Lower lobe of right lung (tissue), 2 donors: ENCODE measurements around the gene TRPC4. TPM values are rescaled to one million over a fixed set of nuclear protein-coding genes. Genes with fewer than 3 reads are reported as not detected.

ENCODE experiments used
- ATAC-seq, 2 donors: fragments of 200-7000 bp; cut with Tn5 transposase; one replicate each; pipeline ENCODE4 v1.9.1; 2020 to 2022; ENCODE audit warnings: mild to moderate bottlenecking in 2 of 2, moderate library complexity in 2 of 2
- DNase-seq: peaks from one replicate; pipeline ENCODE4 v3.0.0-alpha.2; 2020
- H3K27ac ChIP-seq: fragments of 200-600 bp; one replicate; pipeline ENCODE4 v1.8.0; 2022
- H3K27me3 ChIP-seq: fragments of 200-600 bp; one replicate; pipeline ENCODE4 v1.8.0; 2022; ENCODE audit warnings: low read depth
- H3K36me3 ChIP-seq: fragments of 200-600 bp; one replicate; pipeline ENCODE4 v1.8.0; 2022; ENCODE audit warnings: mild to moderate bottlenecking
- H3K4me1 ChIP-seq: fragments of 200-600 bp; one replicate; pipeline ENCODE4 v1.8.0; 2022
- H3K4me3 ChIP-seq: fragments of 200-600 bp; one replicate; pipeline ENCODE4 v1.8.0; 2022; ENCODE audit warnings: mild to moderate bottlenecking
- H3K9me3 ChIP-seq: fragments of 200-600 bp; one replicate; pipeline ENCODE4 v1.8.0; 2022
- CTCF ChIP-seq: fragments of 200-600 bp; IDR thresholded peaks from one replicate; pipeline ENCODE4 v1.8.0; 2022; ENCODE audit warnings: antibody characterized with exemption, mild to moderate bottlenecking
- intact Hi-C: fragments of 100-400 bp; cut with DNase I; formaldehyde crosslinking; loops from one replicate; pipeline ENCODE4 v1.11.0; 2022
- total RNA-seq: library from RNA; stranded (reverse); fragmentation: NEBNext Ultra II Directional; extraction: Animal tissue kit (Norgen Biotek cat#: 25700); gene quantifications from one replicate; pipeline ENCODE4 v1.2.1, GENCODE V29; 2021
- donor health status: DM: no; HTN: yes; CAD: no; lungs with severe emphysema.

The TRPC4 gene
- total RNA-seq, 1 donor from 2014 or later = 0.71 TPM

DNA sequence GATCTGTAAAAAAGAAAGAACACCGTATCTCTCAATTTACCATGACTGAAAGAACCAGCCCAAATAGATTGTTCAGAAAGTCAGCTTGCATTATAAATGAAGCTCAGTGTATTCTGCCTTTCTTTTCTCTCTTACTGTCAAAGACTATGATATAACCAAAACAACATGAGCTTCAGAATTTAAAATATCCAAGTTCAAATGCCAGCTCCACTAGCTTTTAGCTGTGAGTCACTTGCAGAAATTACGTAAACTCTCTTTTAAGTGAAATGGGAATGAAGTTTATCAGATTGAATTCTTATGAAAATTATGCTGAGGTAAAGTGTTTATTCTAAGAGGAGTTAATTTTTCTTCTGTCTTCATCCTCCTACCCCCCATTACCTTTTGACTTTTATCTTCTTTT lies 251.0 kb downstream of the TRPC4 start:
- DNase-seq = no peak
- no peak for ATAC-seq
- no peak for TF ChIP-seq CTCF
- no peaks in the 10 kb centered on the region for H3K36me3 ChIP-seq
- H3K4me1 ChIP-seq = no peaks in the 10 kb centered on the region
- no peaks in the 10 kb centered on the region for H3K27me3 ChIP-seq
- H3K27ac ChIP-seq = no peak overlapping the region
- intact Hi-C loops = no loop called here
- H3K9me3 ChIP-seq = no peaks in the 10 kb centered on the region
- no peak overlapping the region for H3K4me3 ChIP-seq

DNA sequence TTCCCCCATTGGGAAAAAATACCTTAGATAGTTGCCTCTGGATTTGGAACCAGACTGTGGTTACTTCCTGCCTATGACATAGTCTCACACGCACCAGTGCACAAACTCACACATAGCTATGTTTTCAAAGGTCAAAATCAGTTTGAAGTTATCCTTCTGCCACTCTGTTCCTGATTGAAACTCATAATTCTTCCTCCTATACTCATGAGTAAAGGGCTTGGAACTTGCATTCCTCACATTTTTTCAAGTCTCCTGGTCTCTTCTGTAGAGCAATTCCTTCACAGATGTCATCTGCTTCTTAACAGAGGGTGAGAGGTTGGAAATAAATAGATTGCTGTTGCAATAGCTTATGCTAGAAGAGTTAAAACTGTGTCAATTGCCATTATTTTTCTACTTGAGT lies 252.4 kb downstream of the TRPC4 start:
- Histone ChIP-seq H3K4me1 (no peaks in the 10 kb centered on the region), H3K27me3 (no peaks in the 10 kb centered on the region), H3K27ac (no peak overlapping the region), H3K36me3 (no peaks in the 10 kb centered on the region), H3K9me3 (no peaks in the 10 kb centered on the region), H3K4me3 (no peak overlapping the region)
- no peak for ATAC-seq
- no peak for DNase-seq
- intact Hi-C loops = no loop called here
- no peak for TF ChIP-seq CTCF

GRCh38 chr13:37616131-37616530 lies 253.4 kb downstream of the TRPC4 start:
- intact Hi-C loops = no loop called here
- DNase-seq (no peak), ATAC-seq (no peak)
- Histone ChIP-seq H3K4me1 (no peaks in the 10 kb centered on the region), H3K27me3 (no peaks in the 10 kb centered on the region), H3K4me3 (no peak overlapping the region), H3K9me3 (no peaks in the 10 kb centered on the region), H3K27ac (no peak overlapping the region), H3K36me3 (no peaks in the 10 kb centered on the region)
- TF ChIP-seq CTCF = no peak

- H3K27me3 ChIP-seq = no peaks in the 10 kb centered on the region
- TF ChIP-seq CTCF = no peak
- H3K36me3 ChIP-seq = no peaks in the 10 kb centered on the region
- H3K9me3 ChIP-seq = no peaks in the 10 kb centered on the region
- no peak overlapping the region for H3K27ac ChIP-seq
- intact Hi-C loops = no loop called here
- no peaks in the 10 kb centered on the region for H3K4me1 ChIP-seq
- ATAC-seq (no peak), DNase-seq (no peak)
- no peak overlapping the region for H3K4me3 ChIP-seq
Measured at GRCh38 chr13:37615276-37615675, 254.3 kb downstream of the TRPC4 start.

DNA sequence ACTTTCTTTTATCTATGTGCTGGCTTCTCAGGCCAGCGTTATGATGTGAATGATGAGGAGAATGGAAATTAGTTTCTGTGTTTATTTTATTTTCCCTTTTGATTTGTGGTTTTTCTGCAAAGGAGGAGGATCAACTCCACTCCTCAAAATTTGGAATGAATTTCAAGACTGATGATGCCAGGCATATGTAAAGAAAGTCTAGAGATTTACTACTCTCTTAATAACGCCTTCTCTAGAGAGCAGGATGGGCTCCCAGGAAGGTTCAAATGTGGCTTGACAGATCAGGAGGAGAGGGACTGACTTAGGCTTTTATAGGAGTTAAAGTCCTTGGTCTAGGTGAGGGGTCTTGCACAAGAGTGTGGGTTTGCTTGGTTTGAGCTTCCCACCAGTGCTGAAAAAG lies 255.9 kb downstream of the TRPC4 start:
- ATAC-seq (no peak), DNase-seq (no peak)
- H3K9me3 ChIP-seq = no peaks in the 10 kb centered on the region
- intact Hi-C loops = no loop called here
- H3K27ac ChIP-seq = no peak overlapping the region
- no peaks in the 10 kb centered on the region for H3K4me1 ChIP-seq
- TF ChIP-seq CTCF = no peak
- H3K4me3 ChIP-seq = no peak overlapping the region
- H3K27me3 ChIP-seq = no peaks in the 10 kb centered on the region
- no peaks in the 10 kb centered on the region for H3K36me3 ChIP-seq

GRCh38 chr13:37613236-37613635 lies 256.3 kb downstream of the TRPC4 start:
- Histone ChIP-seq H3K4me3 (no peak overlapping the region), H3K27ac (no peak overlapping the region), H3K4me1 (no peaks in the 10 kb centered on the region), H3K27me3 (no peaks in the 10 kb centered on the region), H3K36me3 (no peaks in the 10 kb centered on the region), H3K9me3 (no peaks in the 10 kb centered on the region)
- intact Hi-C loops = no loop called here
- DNase-seq = no peak
- TF ChIP-seq CTCF = no peak
- ATAC-seq = no peak
